Measurements from ENCODE around the gene NTN3. TPM values are rescaled to one million over a fixed set of nuclear protein-coding genes. Genes with fewer than 3 reads are reported as not detected.

NTN3 gene
- total RNA-seq, 1 donor: 0.43 TPM

DNA sequence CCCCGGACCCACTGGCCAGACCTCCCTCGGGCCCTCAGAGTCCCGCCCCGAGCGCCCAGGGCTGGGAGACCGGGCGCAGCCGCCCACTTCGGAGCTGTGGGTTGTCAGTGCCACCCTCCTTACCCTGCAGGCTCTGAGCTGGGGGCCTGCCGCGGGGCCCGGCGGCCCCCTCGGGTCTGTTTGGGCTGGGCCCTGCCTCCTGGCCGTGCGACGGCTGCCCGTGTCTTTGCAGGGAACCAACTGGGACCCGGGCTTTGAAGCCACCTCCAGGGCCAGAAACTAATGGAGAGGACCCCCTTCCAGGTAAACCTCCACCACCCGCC lies 10.7 kb upstream of the NTN3 start:
- peak overlapping the region; percentile 69 for H3K4me3 ChIP-seq (ENCODE audit: low read depth, low read length)
- TF ChIP-seq, protein P1, sequence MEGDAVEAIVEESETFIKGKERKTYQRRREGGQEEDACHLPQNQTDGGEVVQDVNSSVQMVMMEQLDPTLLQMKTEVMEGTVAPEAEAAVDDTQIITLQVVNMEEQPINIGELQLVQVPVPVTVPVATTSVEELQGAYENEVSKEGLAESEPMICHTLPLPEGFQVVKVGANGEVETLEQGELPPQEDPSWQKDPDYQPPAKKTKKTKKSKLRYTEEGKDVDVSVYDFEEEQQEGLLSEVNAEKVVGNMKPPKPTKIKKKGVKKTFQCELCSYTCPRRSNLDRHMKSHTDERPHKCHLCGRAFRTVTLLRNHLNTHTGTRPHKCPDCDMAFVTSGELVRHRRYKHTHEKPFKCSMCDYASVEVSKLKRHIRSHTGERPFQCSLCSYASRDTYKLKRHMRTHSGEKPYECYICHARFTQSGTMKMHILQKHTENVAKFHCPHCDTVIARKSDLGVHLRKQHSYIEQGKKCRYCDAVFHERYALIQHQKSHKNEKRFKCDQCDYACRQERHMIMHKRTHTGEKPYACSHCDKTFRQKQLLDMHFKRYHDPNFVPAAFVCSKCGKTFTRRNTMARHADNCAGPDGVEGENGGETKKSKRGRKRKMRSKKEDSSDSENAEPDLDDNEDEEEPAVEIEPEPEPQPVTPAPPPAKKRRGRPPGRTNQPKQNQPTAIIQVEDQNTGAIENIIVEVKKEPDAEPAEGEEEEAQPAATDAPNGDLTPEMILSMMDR (IDR thresholded peaks at IDR 0.05; ENCODE audit: insufficient read depth, low read depth, low read length): no peak
- DNase-seq (ENCODE audit: low read depth): no peak

DNA sequence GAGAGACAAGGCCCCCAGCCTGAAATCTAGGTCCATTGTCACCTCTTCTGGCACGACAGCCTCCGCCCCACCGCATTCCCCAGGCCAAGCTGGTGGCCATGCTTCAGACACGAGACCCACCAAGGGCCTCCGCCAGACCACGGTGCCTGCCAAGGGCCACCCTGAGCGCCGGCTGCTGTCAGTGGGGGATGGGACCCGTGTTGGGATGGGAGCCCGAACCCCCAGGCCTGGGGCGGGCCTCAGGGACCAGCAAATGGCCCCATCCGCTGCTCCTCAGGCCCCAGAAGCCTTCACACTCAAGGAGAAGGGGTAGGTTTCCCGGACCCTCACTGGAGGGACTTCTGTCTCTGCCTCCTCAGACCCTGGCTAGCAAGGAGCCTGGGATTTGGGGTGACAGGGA lies 10.2 kb upstream of the NTN3 start:
- TF ChIP-seq, protein P1 (IDR thresholded peaks at IDR 0.05; ENCODE audit: insufficient read depth, low read depth, low read length): no peak
- H3K4me3 ChIP-seq (ENCODE audit: low read depth, low read length): peak overlapping the region; percentile 69
- no peak for DNase-seq (ENCODE audit: low read depth)

DNA sequence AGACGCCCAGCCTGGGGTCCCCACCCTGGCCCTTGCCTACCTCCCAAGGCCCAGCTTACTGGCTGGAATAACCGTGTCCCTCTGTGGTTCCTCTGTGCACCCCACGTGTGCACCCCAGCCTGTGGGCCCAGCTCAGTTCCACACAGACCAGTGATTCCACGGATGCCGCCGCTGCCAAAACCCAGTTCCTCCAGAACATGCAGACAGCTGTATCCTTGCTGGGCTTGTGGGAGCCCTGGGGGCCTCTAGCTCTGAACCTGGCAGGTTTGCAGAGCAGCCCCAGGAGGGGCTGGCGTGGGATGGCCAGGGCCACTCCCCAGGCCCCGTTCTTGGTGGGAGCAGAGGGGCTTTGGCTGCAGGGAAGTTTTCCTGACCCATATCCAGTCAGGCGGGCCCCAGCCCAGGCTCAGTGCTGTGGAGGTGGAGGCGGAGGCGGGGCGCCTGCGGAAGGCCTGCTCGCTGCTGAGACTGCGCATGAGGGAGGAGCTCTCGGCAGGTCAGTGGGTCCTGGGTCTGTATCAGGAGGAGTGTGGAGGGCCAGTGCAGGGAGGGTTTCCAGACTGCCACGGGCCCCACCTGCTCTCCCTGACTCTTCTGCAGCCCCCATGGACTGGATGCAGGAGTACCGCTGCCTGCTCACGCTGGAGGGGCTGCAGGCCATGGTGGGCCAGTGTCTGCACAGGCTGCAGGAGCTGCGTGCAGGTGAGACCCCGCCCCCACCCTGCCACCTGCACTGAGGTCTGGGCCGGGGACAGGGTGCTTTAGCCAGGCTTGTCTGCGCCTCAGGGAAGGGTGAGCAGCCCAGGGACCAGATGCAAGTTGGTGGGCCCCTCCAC lies 8.8 kb upstream of the NTN3 start:
- TF ChIP-seq, protein P1 (IDR thresholded peaks at IDR 0.05; ENCODE audit: insufficient read depth, low read depth, low read length): no peak
- no peak for DNase-seq (ENCODE audit: low read depth)
- H3K4me3 ChIP-seq (ENCODE audit: low read depth, low read length): no peak overlapping the region

DNA sequence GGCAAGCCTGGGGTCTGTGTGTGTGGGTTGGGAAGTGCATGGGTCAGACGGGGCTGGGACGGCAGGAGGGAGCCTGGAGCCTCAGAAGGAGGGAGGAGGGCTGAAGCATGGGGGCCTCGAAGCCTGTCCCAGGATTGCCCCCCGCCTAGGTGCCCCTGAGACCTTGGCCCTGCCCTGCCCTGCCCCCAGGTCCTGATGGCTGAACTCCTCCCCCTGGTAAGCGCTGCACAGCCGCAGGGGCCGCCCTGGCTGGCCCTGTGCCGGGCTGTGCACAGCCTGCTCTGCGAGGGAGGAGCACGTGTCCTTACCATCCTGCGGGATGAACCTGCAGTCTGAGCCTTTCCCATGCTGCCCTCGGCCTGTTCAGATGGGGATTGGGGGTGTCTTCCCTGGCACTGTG lies 6.8 kb upstream of the NTN3 start:
- no peak for DNase-seq (ENCODE audit: low read depth)
- no peak overlapping the region for H3K4me3 ChIP-seq (ENCODE audit: low read depth, low read length)
- TF ChIP-seq, protein P1 (IDR thresholded peaks at IDR 0.05; ENCODE audit: insufficient read depth, low read depth, low read length): no peak

DNA sequence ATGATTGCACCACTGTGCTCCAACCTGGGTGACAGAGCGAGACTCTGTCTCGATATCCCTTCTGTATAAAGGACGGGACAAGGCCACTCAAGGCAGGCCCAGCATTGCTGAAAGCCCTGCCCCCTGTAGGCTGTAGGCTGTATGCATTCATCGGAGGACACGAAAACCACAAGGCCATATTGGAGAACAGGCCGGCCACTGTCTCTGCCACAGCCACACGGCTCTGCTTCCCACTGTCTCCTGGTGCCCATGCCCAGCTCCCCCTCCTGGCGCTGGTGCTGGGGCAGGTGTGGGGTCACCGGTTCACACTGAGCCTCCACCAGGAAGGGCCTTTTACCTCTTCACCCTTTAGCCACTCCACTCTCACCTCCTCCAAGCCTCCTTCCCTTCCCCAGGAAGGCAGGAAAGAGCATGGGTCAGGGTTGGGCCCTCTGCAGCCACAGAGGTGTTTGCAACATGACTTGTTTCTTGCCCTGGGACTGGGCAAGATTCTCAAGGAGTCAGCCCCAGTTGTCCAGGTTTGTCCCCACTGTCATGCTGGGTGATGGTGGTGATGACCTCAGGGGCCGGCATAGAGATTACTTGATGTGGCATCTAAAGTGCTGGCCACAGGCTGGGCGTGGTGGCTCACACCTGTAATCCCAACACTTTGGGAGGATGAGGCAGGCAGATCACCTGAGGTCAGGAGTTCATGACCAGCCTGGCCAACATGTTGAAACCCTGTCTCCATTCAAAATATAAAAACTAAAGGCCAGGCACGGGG lies 5.3 kb upstream of the NTN3 start:
- DNase-seq (ENCODE audit: low read depth): no peak
- no peak overlapping the region for H3K4me3 ChIP-seq (ENCODE audit: low read depth, low read length)
- TF ChIP-seq, protein P1 (IDR thresholded peaks at IDR 0.05; ENCODE audit: insufficient read depth, low read depth, low read length): peak; percentile 26

DNA sequence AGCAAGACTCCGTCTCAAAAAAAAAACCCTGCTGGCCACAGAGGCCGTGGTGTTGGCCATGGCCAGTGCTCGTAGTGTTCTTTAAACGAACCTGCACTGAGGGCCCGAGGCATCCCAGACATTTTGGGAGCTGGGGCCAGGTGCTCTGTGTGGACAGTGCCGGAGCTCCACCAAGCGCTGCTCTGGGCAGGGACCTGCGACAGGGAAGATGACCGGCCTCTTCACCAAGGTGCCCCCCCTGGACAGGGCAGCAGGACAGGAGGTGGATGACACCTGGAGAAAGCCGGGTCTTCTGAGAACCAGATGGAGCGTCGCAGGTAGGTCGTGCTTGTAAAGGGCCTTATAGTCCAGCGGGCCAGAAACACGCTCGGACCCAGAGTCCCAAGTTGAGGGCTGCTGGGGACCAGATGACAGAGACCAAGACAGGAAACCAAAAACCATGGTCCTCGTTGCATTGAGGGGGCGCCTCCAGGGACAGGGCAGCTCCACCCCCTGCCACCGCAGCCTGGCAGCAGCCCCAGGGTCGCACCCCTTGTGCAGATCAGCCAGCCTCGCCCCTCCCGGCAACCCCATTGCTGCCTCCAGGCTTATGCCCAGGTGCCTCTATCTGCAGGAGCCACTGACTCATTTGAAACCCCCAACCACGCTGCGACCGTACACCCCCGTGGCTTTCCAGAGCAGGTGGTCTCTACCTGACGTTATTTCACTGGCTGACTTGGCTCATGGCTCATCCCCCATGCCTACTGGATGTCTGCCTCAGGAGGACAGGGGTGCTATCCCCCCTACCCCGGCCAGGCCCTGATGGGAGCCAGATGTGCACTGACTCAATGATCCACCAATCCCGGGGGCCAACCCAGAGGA lies 4.2 kb upstream of the NTN3 start:
- DNase-seq (ENCODE audit: low read depth): no peak
- TF ChIP-seq, protein P1 (IDR thresholded peaks at IDR 0.05; ENCODE audit: insufficient read depth, low read depth, low read length): no peak
- H3K4me3 ChIP-seq (ENCODE audit: low read depth, low read length): peak overlapping the region; percentile 57
